Erythroblast (primary cell): ENCODE measurements around the gene PPP1R15B.

Experiments used
- GATA1 ChIP-seq: IDR thresholded peaks from 2 replicates; pipeline ENCODE4 v1.6.1; 2011; ENCODE audit warnings: low read depth, mild to moderate bottlenecking, control low read depth, low read length, moderate library complexity
- POLR2A ChIP-seq: IDR thresholded peaks from 2 replicates; pipeline ENCODE4 v1.6.1; 2011; ENCODE audit warnings: mild to moderate bottlenecking, low read length

GRCh38 chr1:204396015-204396583 is 15.5 kb downstream of the PPP1R15B start:
- TF ChIP-seq POLR2A (no peak), GATA1 (no peak)
